GM12801 (cell line): Measurements from ENCODE around the gene PIGQ.

Source experiments
- TF ChIP-seq, protein P1 (sequence below): IDR thresholded peaks from one replicate; pipeline ENCODE4 v1.5.1; 2011; ENCODE audit warnings: control low read depth; ENCODE audit not compliant: insufficient read length; ENCODE audit errors: extremely low read depth

Gene PIGQ

GRCh38 chr16:589658-590187 is 20.0 kb downstream of the PIGQ start, which contains the start of gene RAB40C:
TSS of gene RAB40C (plus strand) at chr16:590066. CDS start at chr16:590292, 226 bp downstream.
- TF ChIP-seq, protein P1, sequence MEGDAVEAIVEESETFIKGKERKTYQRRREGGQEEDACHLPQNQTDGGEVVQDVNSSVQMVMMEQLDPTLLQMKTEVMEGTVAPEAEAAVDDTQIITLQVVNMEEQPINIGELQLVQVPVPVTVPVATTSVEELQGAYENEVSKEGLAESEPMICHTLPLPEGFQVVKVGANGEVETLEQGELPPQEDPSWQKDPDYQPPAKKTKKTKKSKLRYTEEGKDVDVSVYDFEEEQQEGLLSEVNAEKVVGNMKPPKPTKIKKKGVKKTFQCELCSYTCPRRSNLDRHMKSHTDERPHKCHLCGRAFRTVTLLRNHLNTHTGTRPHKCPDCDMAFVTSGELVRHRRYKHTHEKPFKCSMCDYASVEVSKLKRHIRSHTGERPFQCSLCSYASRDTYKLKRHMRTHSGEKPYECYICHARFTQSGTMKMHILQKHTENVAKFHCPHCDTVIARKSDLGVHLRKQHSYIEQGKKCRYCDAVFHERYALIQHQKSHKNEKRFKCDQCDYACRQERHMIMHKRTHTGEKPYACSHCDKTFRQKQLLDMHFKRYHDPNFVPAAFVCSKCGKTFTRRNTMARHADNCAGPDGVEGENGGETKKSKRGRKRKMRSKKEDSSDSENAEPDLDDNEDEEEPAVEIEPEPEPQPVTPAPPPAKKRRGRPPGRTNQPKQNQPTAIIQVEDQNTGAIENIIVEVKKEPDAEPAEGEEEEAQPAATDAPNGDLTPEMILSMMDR = no peak

- TF ChIP-seq, protein P1 = no peak
Measured at GRCh38 chr16:590188-590814, 20.5 kb downstream of the PIGQ start.

- TF ChIP-seq, protein P1 = no peak
Measured at GRCh38 chr16:590815-591200, 21.0 kb downstream of the PIGQ start.

DNA sequence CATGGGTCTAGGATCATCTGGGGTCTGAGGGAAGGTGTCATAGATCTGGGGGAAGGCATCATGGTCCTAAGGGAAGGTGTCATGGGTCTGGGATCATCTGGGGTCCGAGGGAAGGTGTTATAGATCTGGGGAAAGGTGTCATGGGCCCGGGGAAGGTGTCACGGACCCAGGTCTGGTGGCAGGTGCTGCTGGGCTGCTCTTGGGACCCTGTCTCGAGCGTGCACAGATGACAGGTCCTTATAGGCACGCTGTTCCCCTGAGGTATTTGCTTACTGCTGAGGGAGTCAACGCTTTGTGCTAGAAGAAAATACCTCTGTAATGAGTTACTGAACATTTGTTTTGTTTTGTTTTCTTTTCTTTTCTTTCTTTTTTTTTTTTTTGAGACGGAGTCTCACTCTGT is 21.5 kb downstream of the PIGQ start:
- TF ChIP-seq, protein P1 = no peak

DNA sequence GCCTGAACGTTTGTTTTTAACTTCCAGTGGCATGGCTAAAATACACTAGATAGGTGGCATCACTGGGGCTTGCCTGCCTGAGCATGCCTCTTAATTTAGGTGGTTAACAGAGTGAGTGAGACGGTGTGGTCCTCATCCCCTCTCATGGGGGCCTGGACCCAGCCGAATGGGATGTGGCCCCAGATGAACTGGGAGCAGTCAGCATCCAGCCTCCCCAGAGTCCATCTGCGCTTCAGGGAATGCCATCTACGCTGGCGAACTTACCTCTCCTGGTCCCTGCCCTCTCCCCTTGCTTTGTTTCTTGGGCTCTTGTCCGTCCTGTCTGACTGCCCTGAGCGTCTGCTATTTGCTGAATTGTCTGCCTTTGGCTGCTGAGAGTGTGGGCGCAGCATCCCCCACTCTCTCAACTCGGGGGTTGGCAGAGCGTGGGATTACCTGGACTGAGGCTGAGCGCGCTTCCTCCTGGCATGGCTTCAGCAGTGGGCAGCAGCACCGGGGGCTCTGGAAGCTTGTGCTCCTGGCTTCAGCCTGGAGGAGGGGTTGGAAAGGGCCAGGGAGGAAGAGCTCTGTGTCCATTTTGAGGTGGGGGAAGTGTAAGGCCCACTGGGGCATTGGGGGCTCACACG is 22.2 kb downstream of the PIGQ start:
- TF ChIP-seq, protein P1 = no peak

DNA sequence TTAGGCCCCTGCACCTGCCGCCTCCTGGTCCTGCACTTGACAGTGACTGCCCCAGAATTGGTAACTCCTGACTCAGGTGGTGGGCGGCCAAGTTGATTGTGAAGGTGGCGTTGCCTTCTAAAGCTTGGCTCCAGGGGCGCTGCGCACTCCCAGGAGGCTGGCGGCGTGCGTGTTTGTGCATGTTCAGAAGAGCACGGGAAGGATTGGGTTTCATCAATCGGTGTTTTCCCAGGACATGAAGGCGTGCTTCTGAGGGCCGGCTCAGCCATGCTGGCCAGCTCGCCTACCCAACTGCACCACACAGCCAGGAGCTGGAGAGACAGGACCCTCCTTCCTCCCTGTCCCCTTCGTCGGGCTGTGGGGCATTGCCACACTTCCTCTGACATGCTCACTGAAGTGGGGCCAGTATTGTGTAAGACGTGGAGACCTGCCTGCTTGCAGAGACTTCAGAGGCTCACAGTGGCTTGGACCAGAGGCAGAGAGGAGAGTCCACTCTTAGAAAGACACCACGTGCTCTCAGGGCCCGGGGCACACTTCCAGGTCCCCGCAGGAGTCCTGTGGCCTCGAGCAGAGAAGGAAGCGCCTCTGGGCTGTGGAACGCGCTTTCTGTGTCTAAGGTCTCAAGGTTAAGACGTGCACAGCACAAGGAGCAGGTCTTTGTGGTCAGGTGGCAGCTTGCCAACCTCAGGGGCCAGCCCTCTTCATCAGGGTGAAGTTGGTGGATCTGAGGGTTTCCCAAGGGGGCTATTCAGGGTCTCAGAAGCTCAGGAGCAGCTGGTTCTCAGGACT is 22.9 kb downstream of the PIGQ start:
- TF ChIP-seq, protein P1 = no peak

- TF ChIP-seq, protein P1 = no peak
Measured at GRCh38 chr16:593406-593805, 23.6 kb downstream of the PIGQ start.
